Natural killer cell (primary cell): Measurements from ENCODE around the gene OR2V1. TPM values are rescaled to one million over a fixed set of nuclear protein-coding genes. Genes with fewer than 3 reads are reported as not detected.
"Not testable (repeated sequence)": the region's sequence is repeated elsewhere in the genome, so short reads cannot be mapped to it uniquely, and the experiment has no call there.

Experiments
- ATAC-seq, 3 donors: fragments of 150-1000 bp in 2 of 3; fragments of 200-7000 bp in 1 of 3; cut with Tn5 transposase; 1 replicate in 1 of 3; 2 replicates in 2 of 3; pipeline ENCODE4 v1.10.0; 2021; ENCODE audit warnings: mild to moderate bottlenecking in 2 of 3, moderate library complexity in 2 of 3
- DNase-seq, 2 donors: peaks; one replicate each; pipeline versions ENCODE4 v3.0.0 to v3.0.0-alpha.2; 2013 to 2021; ENCODE audit warnings: mixed read lengths in 1 of 2
- H3K27ac ChIP-seq: one replicate; pipeline ENCODE4 v1.5.1; 2013; ENCODE audit warnings: mild to moderate bottlenecking, low read length
- H3K27me3 ChIP-seq: one replicate; pipeline ENCODE4 v1.6.1; 2013; ENCODE audit warnings: low read length; ENCODE audit not compliant: control insufficient read depth, insufficient read depth
- H3K36me3 ChIP-seq: one replicate; pipeline ENCODE4 v1.6.1; 2013; ENCODE audit warnings: low read length; ENCODE audit not compliant: control insufficient read depth, insufficient read depth
- H3K4me1 ChIP-seq: one replicate; pipeline ENCODE4 v1.6.1; 2013; ENCODE audit warnings: low read length; ENCODE audit not compliant: control insufficient read depth, insufficient read depth
- H3K4me3 ChIP-seq: one replicate; pipeline ENCODE4 v1.5.1; 2013; ENCODE audit warnings: low read length
- H3K9me3 ChIP-seq: one replicate; pipeline ENCODE4 v1.6.1; 2013; ENCODE audit warnings: low read length; ENCODE audit not compliant: control insufficient read depth, insufficient read depth
- H3K27ac Mint-ChIP-seq, 2 donors: one replicate each; pipeline ENCODE4 v1.8.0; 2022; ENCODE audit warnings: mild to moderate bottlenecking in 2 of 2, mixed read lengths in 2 of 2, moderate library complexity in 1 of 2
- H3K27me3 Mint-ChIP-seq, 2 donors: one replicate each; pipeline ENCODE4 v1.8.0; 2022; ENCODE audit warnings: low read depth in 2 of 2, mixed read lengths in 2 of 2
- H3K36me3 Mint-ChIP-seq: one replicate; pipeline ENCODE4 v1.8.0; 2022; ENCODE audit warnings: mixed read lengths
- H3K4me1 Mint-ChIP-seq, 2 donors: one replicate each; pipeline ENCODE4 v1.8.0; 2022; ENCODE audit warnings: mixed read lengths in 2 of 2
- H3K4me3 Mint-ChIP-seq: one replicate; pipeline ENCODE4 v1.8.0; 2022; ENCODE audit warnings: mild to moderate bottlenecking, moderate library complexity, mixed read lengths
- H3K9me3 Mint-ChIP-seq, 2 donors: one replicate each; pipeline ENCODE4 v1.8.0; 2022; ENCODE audit warnings: mixed read lengths in 2 of 2
- CTCF ChIP-seq: fragments of 200-600 bp; IDR thresholded peaks from one replicate; pipeline ENCODE4 v1.8.0; 2022; ENCODE audit warnings: antibody characterized with exemption
- WGBS: methylation state at CpG from one replicate; pipeline ENCODE4 v1.1.7; 2013; ENCODE audit warnings: missing lambda C conversion rate; ENCODE audit not compliant: insufficient coverage; 5-methylcytosine and 5-hydroxymethylcytosine counted together
- intact Hi-C: fragments of 100-400 bp; cut with micrococcal nuclease; formaldehyde crosslinking; loops from one replicate; pipeline ENCODE4 v1.14.2; 2022
- total RNA-seq, 4 donors: library from RNA; stranded (reverse); fragments of 120-200 nt in 1 of 4; gene quantifications; one replicate each; pipeline versions ENCODE4 v1.2.3 to v1.2.4, GENCODE V29; 2013 to 2022

Gene OR2V1
- total RNA-seq, 3 donors from 2014 or later (not counting 1 experiment from before 2014, with no cell fraction given) = not detected

GRCh38 chr5:181100121-181100875, 30.7 kb downstream of the OR2V1 start:
- DNase-seq (no peak), ATAC-seq (no peak)
- Mint-ChIP-seq H3K4me3 (no peak overlapping the region), H3K9me3 (no peaks in the 10 kb centered on the region), H3K4me1 (peaks cover 6 to 8% of the 10 kb centered on the region in 2 donors), H3K27me3 (peaks cover 25 to 30% of the 10 kb centered on the region in 2 donors), H3K36me3 (no peaks in the 10 kb centered on the region), H3K27ac (no peak overlapping the region)
- no peaks in the 10 kb centered on the region for H3K36me3 ChIP-seq
- H3K4me3 ChIP-seq = no peak overlapping the region
- TF ChIP-seq CTCF = no peak
- WGBS = 6% methylated on average over 54 of the region's 62 CpGs
- H3K9me3 ChIP-seq = no peaks in the 10 kb centered on the region
- H3K27me3 ChIP-seq = peaks cover 14% of the 10 kb centered on the region
- H3K27ac ChIP-seq = no peak overlapping the region
- H3K4me1 ChIP-seq = no peaks in the 10 kb centered on the region
- intact Hi-C loops = loop anchor here (5.0 kb wide), 1 partner anchor 82 kb away; no protein-coding TSS in a partner anchor

GRCh38 chr5:181099602-181100086, 31.3 kb downstream of the OR2V1 start:
- Mint-ChIP-seq H3K4me1 (peaks cover 6 to 8% of the 10 kb centered on the region in 2 donors), H3K4me3 (no peak overlapping the region), H3K27me3 (peaks cover 23 to 29% of the 10 kb centered on the region in 2 donors), H3K27ac (no peak overlapping the region), H3K36me3 (no peaks in the 10 kb centered on the region), H3K9me3 (no peaks in the 10 kb centered on the region)
- H3K4me3 ChIP-seq = no peak overlapping the region
- intact Hi-C loops = loop anchor here (5.0 kb wide), 1 partner anchor 83 kb away; no protein-coding TSS in a partner anchor
- H3K36me3 ChIP-seq = no peaks in the 10 kb centered on the region
- 65% methylated on average over 11 of the region's 11 CpGs for WGBS
- no peak overlapping the region for H3K27ac ChIP-seq
- ATAC-seq (no peak), DNase-seq (no peak)
- TF ChIP-seq CTCF = no peak
- H3K9me3 ChIP-seq = no peaks in the 10 kb centered on the region
- peaks cover 14% of the 10 kb centered on the region for H3K27me3 ChIP-seq
- no peaks in the 10 kb centered on the region for H3K4me1 ChIP-seq

- ATAC-seq = no peak
Measured at GRCh38 chr5:181098762-181099601, 32.0 kb downstream of the OR2V1 start.

GRCh38 chr5:181097759-181098491, 33.0 kb downstream of the OR2V1 start:
- peak in 1 of 3 donors; percentile 29 for ATAC-seq
- DNase-seq, H3K4me1 Mint-ChIP-seq, H3K9me3 ChIP-seq, H3K27ac ChIP-seq, H3K36me3 Mint-ChIP-seq, H3K27ac Mint-ChIP-seq, H3K4me3 ChIP-seq, H3K36me3 ChIP-seq, H3K9me3 Mint-ChIP-seq, intact Hi-C loops, H3K4me3 Mint-ChIP-seq, H3K4me1 ChIP-seq: not testable (repeated sequence)
- WGBS = no CpG with 5 or more reads among the region's 56 CpGs
- peaks cover 21 to 22% of the 10 kb centered on the region in 2 donors for H3K27me3 Mint-ChIP-seq
- peaks cover 14% of the 10 kb centered on the region for H3K27me3 ChIP-seq

More at GRCh38 chr5:181098762-181099601, 32.0 kb downstream of the OR2V1 start:
- H3K27me3 Mint-ChIP-seq = peaks cover 16 to 22% of the 10 kb centered on the region in 2 donors
- Histone ChIP-seq H3K27me3 (peaks cover 14% of the 10 kb centered on the region), H3K27ac (no peak overlapping the region), H3K4me3 (no peak overlapping the region), H3K36me3 (no peaks in the 10 kb centered on the region), H3K4me1 (no peaks in the 10 kb centered on the region), H3K9me3 (no peaks in the 10 kb centered on the region)
- intact Hi-C loops = no loop called here
- TF ChIP-seq CTCF = no peak
- H3K27ac Mint-ChIP-seq = no peak overlapping the region
- no peak overlapping the region for H3K4me3 Mint-ChIP-seq
- H3K9me3 Mint-ChIP-seq = no peaks in the 10 kb centered on the region
- DNase-seq = no peak
- H3K36me3 Mint-ChIP-seq = no peaks in the 10 kb centered on the region
- peaks cover 1 to 2% of the 10 kb centered on the region in 2 donors for H3K4me1 Mint-ChIP-seq
- WGBS = 28% methylated on average over 21 of the region's 22 CpGs

GRCh38 chr5:181097383-181097753, 33.6 kb downstream of the OR2V1 start:
- H3K36me3 ChIP-seq, H3K36me3 Mint-ChIP-seq, H3K4me1 Mint-ChIP-seq, DNase-seq, H3K27ac ChIP-seq, H3K4me3 ChIP-seq, H3K9me3 Mint-ChIP-seq, H3K9me3 ChIP-seq, H3K4me3 Mint-ChIP-seq, H3K4me1 ChIP-seq, intact Hi-C loops, ATAC-seq, H3K27ac Mint-ChIP-seq: not testable (repeated sequence)
- WGBS = no CpG with 5 or more reads among the region's 26 CpGs
- H3K27me3 ChIP-seq = peaks cover 14% of the 10 kb centered on the region
- peaks cover 24 to 25% of the 10 kb centered on the region in 2 donors for H3K27me3 Mint-ChIP-seq
